HepG2 (cell line): ENCODE measurements around the gene TRPM1. TPM values are rescaled to one million over a fixed set of nuclear protein-coding genes. Genes with fewer than 3 reads are reported as not detected.

Experiments used
- ATAC-seq: fragments of 200-7000 bp; cut with Tn5 transposase; 3 replicates; pipeline ENCODE4 v1.9.1; 2020; ENCODE audit warnings: mild to moderate bottlenecking, moderate library complexity
- BruUV-seq: library from RNA; stranded (reverse); fragments of 400-500 nt; replicated peaks from 2 replicates; lab custom pipeline; 2021; lab: Mats Ljungman, UMichigan
- CTCF ChIA-PET: fragments of 300-600 bp; formaldehyde crosslinking; extraction: SDS; loops from one replicate; lab custom pipeline; 2021; ENCODE audit warnings: low total read pairs, inconsistent platforms, low intra/inter-chr PET ratio; lab: Yijun Ruan, JAX
- POLR2A ChIA-PET: fragments of 350-600 bp; sonication (Branson Sonifier 250); formaldehyde crosslinking; loops from one replicate; lab custom pipeline; 2020; ENCODE audit warnings: antibody characterized with exemption, inconsistent platforms; lab: Yijun Ruan, JAX
- DNase-seq: peaks from one replicate; pipeline ENCODE4 v3.0.0-alpha.2; 2015; ENCODE audit warnings: low spot score
- FAIRE-seq: peaks from 3 replicates; lab custom pipeline; 2011; peaks lifted over from hg19 to GRCh38; lab: Jason Lieb, UNC
- H2AFZ ChIP-seq: one replicate; pipeline ENCODE4 v1.6.1; 2011; ENCODE audit warnings: low read length, inconsistent platforms
- H3K27ac ChIP-seq: fragments of 300-600 bp; 3 replicates; pipeline ENCODE4 v1.8.0; 2011; ENCODE audit warnings: mixed run types, mild to moderate bottlenecking, mixed read lengths, low read length, inconsistent platforms; ENCODE audit not compliant: insufficient read depth; ENCODE audit errors: extremely low read length
- H3K27me3 ChIP-seq, 2 experiments: fragments of 200-600 bp in 1 of 2; 2 replicates in 1 of 2; 3 replicates in 1 of 2; pipeline versions ENCODE4 v1.6.0 to v1.8.0; 2011; ENCODE audit warnings: low read length in 2 of 2, mild to moderate bottlenecking in 2 of 2, moderate library complexity in 2 of 2, inconsistent platforms in 1 of 2; ENCODE audit not compliant: insufficient read depth in 2 of 2, control insufficient read depth in 1 of 2
- H3K36me3 ChIP-seq, 2 experiments: fragments of 200-600 bp in 1 of 2; replicated peaks in 1 of 2; 2 replicates in 1 of 2; 3 replicates in 1 of 2; pipeline versions ENCODE4 v1.5.1 to v1.8.0; 2011; ENCODE audit warnings: low read length in 2 of 2, inconsistent platforms in 1 of 2; ENCODE audit not compliant: insufficient read depth in 2 of 2, control insufficient read depth in 1 of 2
- H3K4me1 ChIP-seq: 2 replicates; pipeline ENCODE4 v1.5.1; 2012; ENCODE audit warnings: low read length, inconsistent platforms; ENCODE audit not compliant: insufficient read depth
- H3K4me2 ChIP-seq: 2 replicates; pipeline ENCODE4 v1.6.0; 2011; ENCODE audit warnings: low read depth, low read length, inconsistent platforms
- H3K4me3 ChIP-seq, 3 experiments: fragments of 200-600 bp in 1 of 3; sonication (generic), shearing (Covaris generic) in 1 of 3; replicated peaks in 1 of 3; 2 replicates each; pipeline ENCODE4 v1.5.1; 2011 to 2016; ENCODE audit warnings: low read length in 3 of 3, inconsistent platforms in 2 of 3, low read depth in 2 of 3, mild to moderate bottlenecking in 2 of 3, control low read depth in 1 of 3, mixed read lengths in 1 of 3; ENCODE audit not compliant: insufficient read depth in 1 of 3
- H3K79me2 ChIP-seq: one replicate; pipeline ENCODE4 v1.6.1; 2011; ENCODE audit warnings: low read length, inconsistent platforms; ENCODE audit not compliant: insufficient read depth
- H3K9ac ChIP-seq: 2 replicates; pipeline ENCODE4 v1.6.0; 2011; ENCODE audit warnings: mild to moderate bottlenecking, low read depth, low read length, inconsistent platforms; ENCODE audit not compliant: insufficient read depth
- H3K9me3 ChIP-seq: 2 replicates; pipeline ENCODE4 v1.5.1; 2012; ENCODE audit warnings: mild to moderate bottlenecking, low read length
- H4K20me1 ChIP-seq: 2 replicates; pipeline ENCODE4 v1.6.0; 2011; ENCODE audit warnings: inconsistent platforms, mild to moderate bottlenecking, low read length, moderate library complexity; ENCODE audit not compliant: insufficient read depth
- ERF ChIP-seq: IDR thresholded peaks from 2 replicates; pipeline ENCODE4 v1.6.1; 2018; ENCODE audit warnings: missing biosample characterization, missing genetic modification reagents
- HNRNPUL1 ChIP-seq: fragments of 200-400 bp; formaldehyde crosslinking; IDR thresholded peaks from 2 replicates; pipeline ENCODE4 v1.6.1; 2017; ENCODE audit warnings: low read depth, mild to moderate bottlenecking, low read length, moderate library complexity
- NBN ChIP-seq: fragments of 450-650 bp; conservative IDR thresholded peaks from 2 replicates; pipeline ENCODE4 v1.6.1; 2017
- SALL2 ChIP-seq: sonication (generic); formaldehyde crosslinking; IDR thresholded peaks from 2 replicates; pipeline ENCODE4 v1.8.1; 2023; ENCODE audit warnings: mild to moderate bottlenecking, missing genetic modification reagents, inconsistent platforms
- SCMH1 ChIP-seq: sonication (generic); formaldehyde crosslinking; IDR thresholded peaks from 2 replicates; pipeline ENCODE4 v1.9.0; 2021; ENCODE audit warnings: missing genetic modification reagents, mild to moderate bottlenecking, borderline replicate concordance
- SMARCC2 ChIP-seq: fragments of 450-650 bp; IDR thresholded peaks from 2 replicates; pipeline ENCODE4 v1.6.1; 2017; ENCODE audit warnings: antibody characterized with exemption, mild to moderate bottlenecking
- SYNCRIP ChIP-seq: fragments of 200-400 bp; formaldehyde crosslinking; IDR thresholded peaks from 2 replicates; pipeline ENCODE4 v1.6.1; 2018; ENCODE audit warnings: mild to moderate bottlenecking, low read depth, low read length; ENCODE audit not compliant: insufficient read depth
- ZKSCAN5 ChIP-seq: sonication (generic); formaldehyde crosslinking; IDR thresholded peaks from 2 replicates; pipeline ENCODE4 v1.5.1; 2020; ENCODE audit warnings: mild to moderate bottlenecking, missing genetic modification reagents
- WGBS: methylation state at CpG from one replicate; pipeline ENCODE4 v1.1.6; 2017; ENCODE audit warnings: low lambda C conversion rate; 5-methylcytosine and 5-hydroxymethylcytosine counted together
- in situ Hi-C: cut with HindIII; loops from 2 replicates; pipeline ENCODE4 v1.10.0; 2017; ENCODE audit warnings: low pct_unique_long_range_greater_than_20kb; ENCODE audit not compliant: extremely low pct_ligation_motif_present
- intact Hi-C: fragments of 100-400 bp; cut with micrococcal nuclease; formaldehyde crosslinking; loops from one replicate; pipeline ENCODE4 v1.10.0; 2022; ENCODE audit not compliant: unreplicated experiment
- polyA plus RNA-seq, 8 experiments: library from polyadenylated mRNA; depleted of rRNA in 3 of 8; stranded (reverse) in 7 of 8; unstranded in 1 of 8; fragments of >200 nt; fragmentation: Illumina TruSeq in 4 of 8; extraction: Trizol in 4 of 8; gene quantifications; 2 replicates each; pipeline versions ENCODE4 v1.2.1 to v1.2.3, GENCODE V29; 2011 to 2016; ENCODE audit warnings: low read depth in 4 of 8, missing spikeins in 1 of 8, mixed read lengths in 1 of 8; ENCODE audit not compliant: insufficient read depth in 1 of 8
- total RNA-seq, 5 experiments: library from RNA; depleted of rRNA; stranded (reverse); fragments of >200 nt; fragmentation: Illumina TruSeq; extraction: Trizol; gene quantifications; 2 replicates each; pipeline ENCODE4 v1.2.3, GENCODE V29; 2016; ENCODE audit warnings: low read depth in 1 of 5
- TF ChIP-seq, protein P1 (sequence below): sonication (generic); formaldehyde crosslinking; IDR thresholded peaks from 2 replicates; pipeline ENCODE4 v1.5.0; 2020; ENCODE audit warnings: mild to moderate bottlenecking, missing genetic modification reagents
- TF ChIP-seq, protein P2 (sequence below): sonication (generic); formaldehyde crosslinking; IDR thresholded peaks from 2 replicates; pipeline ENCODE4 v1.4.0; 2020; ENCODE audit warnings: missing genetic modification reagents
- TF ChIP-seq, protein P3 (sequence below): sonication (generic); formaldehyde crosslinking; IDR thresholded peaks from 2 replicates; pipeline ENCODE4 v1.8.0; 2022; ENCODE audit warnings: mild to moderate bottlenecking, missing genetic modification reagents
- TF ChIP-seq, protein P4 (sequence below): sonication (generic); formaldehyde crosslinking; IDR thresholded peaks from 2 replicates; pipeline ENCODE4 v1.4.0; 2020; ENCODE audit warnings: missing genetic modification reagents

TRPM1 gene
- total and polyA plus RNA-seq, 2 of the 13 experiments (the other 11 are each of a cell fraction or from before 2014, with no cell fraction given): not detected

DNA sequence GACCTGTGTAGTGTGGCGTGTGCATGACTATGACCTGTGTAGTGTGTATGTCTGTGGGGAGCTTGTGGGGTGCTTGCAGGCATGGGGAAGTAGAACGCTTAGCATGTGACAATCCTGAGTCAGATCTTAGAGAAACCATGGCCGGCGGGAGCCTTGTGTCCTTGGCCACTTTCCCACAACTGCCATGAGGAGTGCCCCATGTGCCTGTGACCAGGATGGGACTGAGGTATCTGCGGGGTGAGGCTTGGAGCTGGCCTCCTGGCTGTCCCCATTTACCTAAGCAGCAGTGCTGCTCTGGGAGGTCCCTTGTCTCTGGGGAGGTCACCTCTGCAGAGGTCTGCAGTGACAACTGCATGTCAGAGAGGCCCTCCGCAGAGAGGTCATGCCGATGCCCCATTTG, 23.6 kb downstream of the TRPM1 start (continued):
- TF ChIP-seq, protein P1, sequence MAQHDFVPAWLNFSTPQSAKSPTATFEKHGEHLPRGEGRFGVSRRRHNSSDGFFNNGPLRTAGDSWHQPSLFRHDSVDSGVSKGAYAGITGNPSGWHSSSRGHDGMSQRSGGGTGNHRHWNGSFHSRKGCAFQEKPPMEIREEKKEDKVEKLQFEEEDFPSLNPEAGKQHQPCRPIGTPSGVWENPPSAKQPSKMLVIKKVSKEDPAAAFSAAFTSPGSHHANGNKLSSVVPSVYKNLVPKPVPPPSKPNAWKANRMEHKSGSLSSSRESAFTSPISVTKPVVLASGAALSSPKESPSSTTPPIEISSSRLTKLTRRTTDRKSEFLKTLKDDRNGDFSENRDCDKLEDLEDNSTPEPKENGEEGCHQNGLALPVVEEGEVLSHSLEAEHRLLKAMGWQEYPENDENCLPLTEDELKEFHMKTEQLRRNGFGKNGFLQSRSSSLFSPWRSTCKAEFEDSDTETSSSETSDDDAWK (CRISPR knock-in tag): no peak
- TF ChIP-seq SCMH1: no peak
- TF ChIP-seq SALL2: no peak
- TF ChIP-seq ERF (CRISPR knock-in tag): no peak
- TF ChIP-seq, all 625 proteins: peak for 0

DNA sequence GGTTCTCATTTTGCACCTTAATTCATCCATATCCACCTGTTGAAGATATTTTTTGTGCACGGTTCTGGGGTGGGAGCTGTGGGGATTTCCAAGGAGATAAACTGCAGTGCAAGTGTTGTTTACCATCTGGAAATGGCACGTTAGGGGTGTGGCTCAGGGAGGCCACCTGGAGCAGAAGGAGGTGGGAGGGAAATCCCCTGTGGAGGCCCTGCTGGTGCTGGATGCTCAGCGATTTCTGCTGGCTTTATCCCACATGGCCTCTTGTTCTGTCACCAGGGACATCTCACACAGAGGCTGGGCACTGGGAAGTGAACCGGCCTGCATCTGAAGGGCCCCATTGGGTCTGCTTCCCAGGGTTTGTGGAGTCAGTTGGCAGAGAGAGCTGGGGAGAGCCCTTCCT, 24.3 kb downstream of the TRPM1 start:
- no peak for FAIRE-seq
- Histone ChIP-seq H3K79me2 (no peaks in the 10 kb centered on the region), H3K4me2 (no peak overlapping the region), H2AFZ (no peak overlapping the region), H3K36me3 (no peaks in the 10 kb centered on the region), H3K4me1 (peaks cover 8% of the 10 kb centered on the region), H3K27me3 (no peaks in the 10 kb centered on the region; a peak in 1 of 5 replicates), H3K4me3 (no peak overlapping the region), H3K27ac (no peak overlapping the region), H4K20me1 (no peaks in the 10 kb centered on the region), H3K9me3 (no peaks in the 10 kb centered on the region), H3K9ac (no peak overlapping the region)
- no peak for ATAC-seq
- ChIA-PET CTCF (no interaction called here), POLR2A (no interaction called here)
- intact Hi-C loops (no loop called here), in situ Hi-C loops (no loop called here)
- 4% methylated on average over 4 of the region's 4 CpGs for WGBS
- no TSS peak for BruUV-seq
- DNase-seq: no peak
- TF ChIP-seq SYNCRIP: no peak
- TF ChIP-seq, protein P2, sequence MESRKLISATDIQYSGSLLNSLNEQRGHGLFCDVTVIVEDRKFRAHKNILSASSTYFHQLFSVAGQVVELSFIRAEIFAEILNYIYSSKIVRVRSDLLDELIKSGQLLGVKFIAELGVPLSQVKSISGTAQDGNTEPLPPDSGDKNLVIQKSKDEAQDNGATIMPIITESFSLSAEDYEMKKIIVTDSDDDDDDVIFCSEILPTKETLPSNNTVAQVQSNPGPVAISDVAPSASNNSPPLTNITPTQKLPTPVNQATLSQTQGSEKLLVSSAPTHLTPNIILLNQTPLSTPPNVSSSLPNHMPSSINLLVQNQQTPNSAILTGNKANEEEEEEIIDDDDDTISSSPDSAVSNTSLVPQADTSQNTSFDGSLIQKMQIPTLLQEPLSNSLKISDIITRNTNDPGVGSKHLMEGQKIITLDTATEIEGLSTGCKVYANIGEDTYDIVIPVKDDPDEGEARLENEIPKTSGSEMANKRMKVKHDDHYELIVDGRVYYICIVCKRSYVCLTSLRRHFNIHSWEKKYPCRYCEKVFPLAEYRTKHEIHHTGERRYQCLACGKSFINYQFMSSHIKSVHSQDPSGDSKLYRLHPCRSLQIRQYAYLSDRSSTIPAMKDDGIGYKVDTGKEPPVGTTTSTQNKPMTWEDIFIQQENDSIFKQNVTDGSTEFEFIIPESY (CRISPR knock-in tag): no peak
- TF ChIP-seq, protein P3, sequence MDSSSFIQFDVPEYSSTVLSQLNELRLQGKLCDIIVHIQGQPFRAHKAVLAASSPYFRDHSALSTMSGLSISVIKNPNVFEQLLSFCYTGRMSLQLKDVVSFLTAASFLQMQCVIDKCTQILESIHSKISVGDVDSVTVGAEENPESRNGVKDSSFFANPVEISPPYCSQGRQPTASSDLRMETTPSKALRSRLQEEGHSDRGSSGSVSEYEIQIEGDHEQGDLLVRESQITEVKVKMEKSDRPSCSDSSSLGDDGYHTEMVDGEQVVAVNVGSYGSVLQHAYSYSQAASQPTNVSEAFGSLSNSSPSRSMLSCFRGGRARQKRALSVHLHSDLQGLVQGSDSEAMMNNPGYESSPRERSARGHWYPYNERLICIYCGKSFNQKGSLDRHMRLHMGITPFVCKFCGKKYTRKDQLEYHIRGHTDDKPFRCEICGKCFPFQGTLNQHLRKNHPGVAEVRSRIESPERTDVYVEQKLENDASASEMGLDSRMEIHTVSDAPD (CRISPR knock-in tag): no peak
- no peak for TF ChIP-seq NBN
- no peak for TF ChIP-seq HNRNPUL1
- TF ChIP-seq, protein P4, sequence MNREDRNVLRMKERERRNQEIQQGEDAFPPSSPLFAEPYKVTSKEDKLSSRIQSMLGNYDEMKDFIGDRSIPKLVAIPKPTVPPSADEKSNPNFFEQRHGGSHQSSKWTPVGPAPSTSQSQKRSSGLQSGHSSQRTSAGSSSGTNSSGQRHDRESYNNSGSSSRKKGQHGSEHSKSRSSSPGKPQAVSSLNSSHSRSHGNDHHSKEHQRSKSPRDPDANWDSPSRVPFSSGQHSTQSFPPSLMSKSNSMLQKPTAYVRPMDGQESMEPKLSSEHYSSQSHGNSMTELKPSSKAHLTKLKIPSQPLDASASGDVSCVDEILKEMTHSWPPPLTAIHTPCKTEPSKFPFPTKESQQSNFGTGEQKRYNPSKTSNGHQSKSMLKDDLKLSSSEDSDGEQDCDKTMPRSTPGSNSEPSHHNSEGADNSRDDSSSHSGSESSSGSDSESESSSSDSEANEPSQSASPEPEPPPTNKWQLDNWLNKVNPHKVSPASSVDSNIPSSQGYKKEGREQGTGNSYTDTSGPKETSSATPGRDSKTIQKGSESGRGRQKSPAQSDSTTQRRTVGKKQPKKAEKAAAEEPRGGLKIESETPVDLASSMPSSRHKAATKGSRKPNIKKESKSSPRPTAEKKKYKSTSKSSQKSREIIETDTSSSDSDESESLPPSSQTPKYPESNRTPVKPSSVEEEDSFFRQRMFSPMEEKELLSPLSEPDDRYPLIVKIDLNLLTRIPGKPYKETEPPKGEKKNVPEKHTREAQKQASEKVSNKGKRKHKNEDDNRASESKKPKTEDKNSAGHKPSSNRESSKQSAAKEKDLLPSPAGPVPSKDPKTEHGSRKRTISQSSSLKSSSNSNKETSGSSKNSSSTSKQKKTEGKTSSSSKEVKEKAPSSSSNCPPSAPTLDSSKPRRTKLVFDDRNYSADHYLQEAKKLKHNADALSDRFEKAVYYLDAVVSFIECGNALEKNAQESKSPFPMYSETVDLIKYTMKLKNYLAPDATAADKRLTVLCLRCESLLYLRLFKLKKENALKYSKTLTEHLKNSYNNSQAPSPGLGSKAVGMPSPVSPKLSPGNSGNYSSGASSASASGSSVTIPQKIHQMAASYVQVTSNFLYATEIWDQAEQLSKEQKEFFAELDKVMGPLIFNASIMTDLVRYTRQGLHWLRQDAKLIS: no peak
- TF ChIP-seq SMARCC2: no peak
- no peak for TF ChIP-seq ZKSCAN5 (CRISPR knock-in tag)
